K562 (cell line): ENCODE measurements around the gene PPARG. TPM values are rescaled to one million over a fixed set of nuclear protein-coding genes. Genes with fewer than 3 reads are reported as not detected.

ENCODE experiments used
- ATAC-seq: fragments of 200-7000 bp; cut with Tn5 transposase; 3 replicates; pipeline ENCODE4 v1.9.1; 2020; ENCODE audit warnings: moderate library complexity
- BruUV-seq: library from RNA; stranded (reverse); fragments of 400-500 nt; replicated peaks from 2 replicates; lab custom pipeline; 2021; lab: Mats Ljungman, UMichigan
- CTCF ChIA-PET: fragments of 300-600 bp; formaldehyde crosslinking; extraction: SDS; loops from one replicate; lab custom pipeline; 2021; ENCODE audit warnings: low intra/inter-chr PET ratio; lab: Yijun Ruan, JAX
- POLR2A ChIA-PET: fragments of 300-600, 350-650 bp; sonication (Branson Sonifier 250); formaldehyde crosslinking; extraction: SDS; loops from one replicate; lab custom pipeline; 2021; ENCODE audit warnings: antibody characterized with exemption, inconsistent platforms; lab: Yijun Ruan, JAX
- DNase-seq, 4 experiments: peaks; one replicate each; pipeline versions ENCODE4 v3.0.0 to v3.0.0-alpha.2; 2011 to 2018; ENCODE audit warnings: low spot score in 3 of 4, mixed read lengths in 3 of 4; ENCODE audit errors: extremely low read depth in 1 of 4
- FAIRE-seq: peaks from 2 replicates; lab custom pipeline; 2011; peaks lifted over from hg19 to GRCh38; lab: Jason Lieb, UNC
- H2AFZ ChIP-seq: 2 replicates; pipeline ENCODE4 v1.6.0; 2011; ENCODE audit warnings: low read depth, low read length, control low read depth, inconsistent platforms
- H3K27ac ChIP-seq: fragments of 200-600 bp; 3 replicates; pipeline ENCODE4 v1.8.0; 2011; ENCODE audit warnings: low read depth, mild to moderate bottlenecking, control low read depth, inconsistent platforms, low read length, moderate library complexity, mixed read lengths; ENCODE audit errors: extremely low read depth
- H3K27me3 ChIP-seq, 2 experiments: fragments of 300-600 bp in 1 of 2; 2 replicates in 1 of 2; 3 replicates in 1 of 2; pipeline versions ENCODE4 v1.6.0 to v1.8.0; 2011; ENCODE audit warnings: inconsistent platforms in 2 of 2, low read length in 2 of 2, mild to moderate bottlenecking in 1 of 2, mixed read lengths in 1 of 2, moderate library complexity in 1 of 2; ENCODE audit not compliant: control insufficient read depth in 2 of 2, insufficient read depth in 2 of 2
- H3K36me3 ChIP-seq: fragments of 300-600 bp; 3 replicates; pipeline ENCODE4 v1.8.0; 2011; ENCODE audit warnings: mild to moderate bottlenecking, low read length, inconsistent platforms; ENCODE audit not compliant: control insufficient read depth, insufficient read depth
- H3K4me1 ChIP-seq, 2 experiments: fragments of 200-600 bp in 1 of 2; replicated peaks in 1 of 2; 2 replicates in 1 of 2; 3 replicates in 1 of 2; pipeline versions ENCODE4 v1.5.1 to v1.8.0; 2011; ENCODE audit warnings: inconsistent platforms in 2 of 2, low read length in 2 of 2, mild to moderate bottlenecking in 1 of 2, mixed read lengths in 1 of 2, moderate library complexity in 1 of 2; ENCODE audit not compliant: control insufficient read depth in 2 of 2, insufficient read depth in 2 of 2
- H3K4me2 ChIP-seq: 2 replicates; pipeline ENCODE4 v1.6.1; 2011; ENCODE audit warnings: low read length, control low read depth, inconsistent platforms, mixed read lengths; ENCODE audit not compliant: insufficient read depth
- H3K4me3 ChIP-seq: fragments of 200-600 bp; sonication (generic), shearing (Covaris generic); 2 replicates; pipeline ENCODE4 v1.5.1; 2016; ENCODE audit warnings: control low read depth, inconsistent platforms
- H3K79me2 ChIP-seq: fragments of 200-600 bp; 3 replicates; pipeline ENCODE4 v1.8.0; 2011; ENCODE audit warnings: low read length, inconsistent platforms; ENCODE audit not compliant: control insufficient read depth, insufficient read depth
- H3K9ac ChIP-seq, 2 experiments: 2 replicates each; pipeline versions ENCODE4 v1.6.0 to v1.6.1; 2011; ENCODE audit warnings: low read depth in 2 of 2, low read length in 2 of 2, control low read depth in 1 of 2, inconsistent platforms in 1 of 2, mild to moderate bottlenecking in 1 of 2, mixed read lengths in 1 of 2; ENCODE audit not compliant: insufficient read depth in 1 of 2
- H3K9me1 ChIP-seq: one replicate; pipeline ENCODE4 v1.6.0; 2011; ENCODE audit warnings: inconsistent platforms, mild to moderate bottlenecking, low read length, moderate library complexity; ENCODE audit not compliant: control insufficient read depth, insufficient read depth
- H3K9me3 ChIP-seq: replicated peaks from 2 replicates; pipeline ENCODE4 v1.5.1; 2011; ENCODE audit warnings: low read depth, low read length, inconsistent platforms; ENCODE audit not compliant: control insufficient read depth, insufficient read depth
- H4K20me1 ChIP-seq: replicated peaks from 2 replicates; pipeline ENCODE4 v1.6.1; 2011; ENCODE audit warnings: low read length, inconsistent platforms, mixed read lengths; ENCODE audit not compliant: control insufficient read depth, insufficient read depth
- ARNT ChIP-seq, 2 experiments: fragments of 450-650 bp; IDR thresholded peaks; 2 replicates each; pipeline ENCODE4 v1.6.1; 2016; ENCODE audit warnings: mild to moderate bottlenecking in 1 of 2
- DMBX1 ChIP-seq: fragments of 250-450 bp; sonication (Bioruptor Pico); IDR thresholded peaks from 2 replicates; pipeline ENCODE4 v1.8.0; 2022; ENCODE audit warnings: inconsistent platforms, mild to moderate bottlenecking, moderate library complexity, borderline replicate concordance
- NONO ChIP-seq, 2 experiments: fragments of 200-400 bp in 1 of 2; fragments of 450-650 bp in 1 of 2; formaldehyde crosslinking in 1 of 2; IDR thresholded peaks; 2 replicates each; pipeline ENCODE4 v1.6.1; 2017; ENCODE audit warnings: low read depth in 2 of 2, mild to moderate bottlenecking in 2 of 2, moderate library complexity in 2 of 2, low read length in 1 of 2
- ZNF12 ChIP-seq: sonication (generic); formaldehyde crosslinking; IDR thresholded peaks from 2 replicates; pipeline ENCODE4 v1.4.0; 2020; ENCODE audit warnings: mild to moderate bottlenecking, missing genetic modification reagents
- ZNF197 ChIP-seq: fragments of 200-800 bp; sonication (Bioruptor generic); IDR thresholded peaks from 2 replicates; pipeline ENCODE4 v1.6.1; 2016; ENCODE audit warnings: low read depth, missing genetic modification characterization, missing compliant biosample characterization
- ZNF431 ChIP-seq: sonication (generic); formaldehyde crosslinking; IDR thresholded peaks from 2 replicates; pipeline ENCODE4 v1.8.0; 2022; ENCODE audit warnings: mild to moderate bottlenecking, missing genetic modification reagents
- whole genome bisulfite sequencing: fragments of 100-300 bp; shearing (Covaris generic); methylation state at CpG from one replicate; pipeline ENCODE4 v1.1.6; 2016; ENCODE audit warnings: low coverage, mixed read lengths; ENCODE audit not compliant: insufficient coverage; ENCODE audit errors: missing lambda C conversion rate; 5-methylcytosine and 5-hydroxymethylcytosine counted together
- in situ Hi-C: fragments of 300-500 bp; cut with MboI; formaldehyde crosslinking; loops from 4 replicates; pipeline ENCODE4 v1.15.0; 2018; ENCODE audit warnings: inconsistent platforms, mixed read lengths
- intact Hi-C: fragments of 100-400 bp; cut with micrococcal nuclease; formaldehyde crosslinking; loops from 2 replicates; pipeline ENCODE4 v1.14.2; 2022
- polyA plus RNA-seq, 8 experiments: library from polyadenylated mRNA; depleted of rRNA in 4 of 8; stranded (reverse) in 5 of 8; unstranded in 3 of 8; fragments of >200 nt; fragmentation: Nextera tagmentation in 2 of 8; fragmentation: Illumina TruSeq in 1 of 8; extraction: Ambion mirVana in 2 of 8; extraction: Trizol in 1 of 8; gene quantifications; 2 replicates each; pipeline versions ENCODE4 v1.2.1 to v1.2.3, GENCODE V29; 2011 to 2014; ENCODE audit warnings: inconsistent platforms in 1 of 8, missing spikeins in 1 of 8
- total RNA-seq, 7 experiments: library from RNA; depleted of rRNA in 6 of 7; stranded (reverse); fragments of >200 nt in 6 of 7; fragmentation: Illumina TruSeq in 2 of 7; extraction: Trizol in 2 of 7; gene quantifications; 2 replicates each; pipeline versions ENCODE4 v1.2.1 to v1.2.3, GENCODE V29; 2011 to 2021; ENCODE audit warnings: low replicate concordance in 1 of 7
- TF ChIP-seq, protein P1 (sequence below): sonication (generic); formaldehyde crosslinking; IDR thresholded peaks from 2 replicates; pipeline ENCODE4 v1.8.1; 2023; ENCODE audit warnings: missing genetic modification reagents, mild to moderate bottlenecking, borderline replicate concordance
- TF ChIP-seq, protein P2 (sequence below): sonication (generic); formaldehyde crosslinking; IDR thresholded peaks from 2 replicates; pipeline ENCODE4 v1.8.0; 2022; ENCODE audit warnings: missing genetic modification reagents, mild to moderate bottlenecking, borderline replicate concordance
- TF ChIP-seq, protein P3 (sequence below): fragments of 250-450 bp; sonication (Bioruptor Pico); IDR thresholded peaks from 2 replicates; pipeline ENCODE4 v1.4.0; 2020; ENCODE audit warnings: borderline replicate concordance
- TF ChIP-seq, protein P4 (sequence below): sonication (generic); formaldehyde crosslinking; IDR thresholded peaks from 2 replicates; pipeline ENCODE4 v1.8.0; 2022; ENCODE audit warnings: mild to moderate bottlenecking, missing genetic modification reagents
- TF ChIP-seq, protein P5 (sequence below): sonication (generic); formaldehyde crosslinking; IDR thresholded peaks from 2 replicates; pipeline ENCODE4 v1.8.1; 2023; ENCODE audit warnings: mild to moderate bottlenecking, missing genetic modification reagents, moderate library complexity

Gene PPARG
- total and polyA plus RNA-seq, 9 of the 15 experiments (the other 6 are each of a cell fraction or from before 2014, with no cell fraction given) = not detected

DNA sequence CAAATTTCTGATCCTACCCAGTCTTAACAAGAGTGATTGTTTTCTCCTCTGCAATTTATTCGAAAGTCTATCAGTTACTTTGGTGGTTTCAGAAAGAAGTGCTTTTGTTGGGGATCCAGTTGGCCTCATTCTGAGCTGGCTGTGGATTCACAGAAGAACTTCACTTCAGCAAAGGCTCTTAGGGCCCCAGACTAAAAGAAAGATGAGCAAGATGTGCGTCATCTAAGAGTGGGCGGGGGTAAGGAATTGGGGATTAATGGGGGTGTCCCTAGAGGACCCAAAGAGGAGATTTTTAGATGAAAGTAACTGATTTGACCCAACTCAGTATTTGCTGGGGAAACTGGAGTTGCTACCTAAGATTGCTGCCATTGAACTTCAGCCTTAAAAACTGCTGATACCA lies 131.5 kb downstream of the PPARG start (continued):
- TF ChIP-seq, protein P1, sequence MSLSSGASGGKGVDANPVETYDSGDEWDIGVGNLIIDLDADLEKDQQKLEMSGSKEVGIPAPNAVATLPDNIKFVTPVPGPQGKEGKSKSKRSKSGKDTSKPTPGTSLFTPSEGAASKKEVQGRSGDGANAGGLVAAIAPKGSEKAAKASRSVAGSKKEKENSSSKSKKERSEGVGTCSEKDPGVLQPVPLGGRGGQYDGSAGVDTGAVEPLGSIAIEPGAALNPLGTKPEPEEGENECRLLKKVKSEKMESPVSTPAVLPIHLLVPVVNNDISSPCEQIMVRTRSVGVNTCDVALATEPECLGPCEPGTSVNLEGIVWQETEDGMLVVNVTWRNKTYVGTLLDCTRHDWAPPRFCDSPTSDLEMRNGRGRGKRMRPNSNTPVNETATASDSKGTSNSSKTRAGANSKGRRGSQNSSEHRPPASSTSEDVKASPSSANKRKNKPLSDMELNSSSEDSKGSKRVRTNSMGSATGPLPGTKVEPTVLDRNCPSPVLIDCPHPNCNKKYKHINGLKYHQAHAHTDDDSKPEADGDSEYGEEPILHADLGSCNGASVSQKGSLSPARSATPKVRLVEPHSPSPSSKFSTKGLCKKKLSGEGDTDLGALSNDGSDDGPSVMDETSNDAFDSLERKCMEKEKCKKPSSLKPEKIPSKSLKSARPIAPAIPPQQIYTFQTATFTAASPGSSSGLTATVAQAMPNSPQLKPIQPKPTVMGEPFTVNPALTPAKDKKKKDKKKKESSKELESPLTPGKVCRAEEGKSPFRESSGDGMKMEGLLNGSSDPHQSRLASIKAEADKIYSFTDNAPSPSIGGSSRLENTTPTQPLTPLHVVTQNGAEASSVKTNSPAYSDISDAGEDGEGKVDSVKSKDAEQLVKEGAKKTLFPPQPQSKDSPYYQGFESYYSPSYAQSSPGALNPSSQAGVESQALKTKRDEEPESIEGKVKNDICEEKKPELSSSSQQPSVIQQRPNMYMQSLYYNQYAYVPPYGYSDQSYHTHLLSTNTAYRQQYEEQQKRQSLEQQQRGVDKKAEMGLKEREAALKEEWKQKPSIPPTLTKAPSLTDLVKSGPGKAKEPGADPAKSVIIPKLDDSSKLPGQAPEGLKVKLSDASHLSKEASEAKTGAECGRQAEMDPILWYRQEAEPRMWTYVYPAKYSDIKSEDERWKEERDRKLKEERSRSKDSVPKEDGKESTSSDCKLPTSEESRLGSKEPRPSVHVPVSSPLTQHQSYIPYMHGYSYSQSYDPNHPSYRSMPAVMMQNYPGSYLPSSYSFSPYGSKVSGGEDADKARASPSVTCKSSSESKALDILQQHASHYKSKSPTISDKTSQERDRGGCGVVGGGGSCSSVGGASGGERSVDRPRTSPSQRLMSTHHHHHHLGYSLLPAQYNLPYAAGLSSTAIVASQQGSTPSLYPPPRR = no peak
- TF ChIP-seq NONO (IDR thresholded peaks at IDR 0.05; ENCODE audit: low read depth in 2 of 2, low read length in 1 of 2) (no peak), ZNF197 (CRISPR knock-in tag) (no peak)

DNA sequence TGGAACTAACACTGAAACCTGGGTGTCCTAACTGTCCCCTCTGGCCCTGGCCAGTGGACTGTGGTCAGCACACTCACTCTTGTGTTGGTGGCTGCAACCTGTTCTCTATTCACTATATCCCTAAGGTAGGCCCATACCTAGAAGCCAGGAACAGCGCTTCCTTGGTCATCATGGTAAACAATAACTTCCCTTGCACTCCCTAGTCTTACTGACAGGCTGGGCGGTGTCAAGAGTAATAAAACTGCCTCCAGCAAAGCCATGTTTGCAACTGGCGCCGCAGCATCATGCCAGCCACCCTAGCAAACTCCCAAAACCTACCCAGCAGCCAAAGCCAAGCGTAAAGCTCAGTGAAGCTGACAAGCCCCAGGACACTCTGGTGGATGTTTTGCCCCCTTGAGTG lies 132.3 kb downstream of the PPARG start:
- FAIRE-seq (no peak), DNase-seq (no peak), ATAC-seq (no peak)
- intact Hi-C loops = no loop called here
- 0% methylated on average over 5 of the region's 5 CpGs for WGBS
- Histone ChIP-seq H3K9me3 (no peaks in the 10 kb centered on the region), H3K36me3 (no peaks in the 10 kb centered on the region), H4K20me1 (no peaks in the 10 kb centered on the region), H3K27ac (no peak overlapping the region), H3K4me1 (no peaks in the 10 kb centered on the region), H2AFZ (no peak overlapping the region), H3K27me3 (peaks cover 24 to 37% of the 10 kb centered on the region in 2 experiments), H3K9ac (no peak overlapping the region), H3K4me3 (no peak overlapping the region), H3K9me1 (no peaks in the 10 kb centered on the region), H3K79me2 (no peaks in the 10 kb centered on the region), H3K4me2 (no peak overlapping the region)
- ChIA-PET CTCF (no interaction called here), POLR2A (no interaction called here)
- in situ Hi-C loops = no loop called here
- BruUV-seq = no TSS peak
- TF ChIP-seq ZNF431 (CRISPR knock-in tag) (no peak), ARNT (IDR thresholded peaks at IDR 0.05) (no peak), ZNF12 (CRISPR knock-in tag) (no peak), DMBX1 (CRISPR knock-in tag) (no peak)
- TF ChIP-seq, protein P2, sequence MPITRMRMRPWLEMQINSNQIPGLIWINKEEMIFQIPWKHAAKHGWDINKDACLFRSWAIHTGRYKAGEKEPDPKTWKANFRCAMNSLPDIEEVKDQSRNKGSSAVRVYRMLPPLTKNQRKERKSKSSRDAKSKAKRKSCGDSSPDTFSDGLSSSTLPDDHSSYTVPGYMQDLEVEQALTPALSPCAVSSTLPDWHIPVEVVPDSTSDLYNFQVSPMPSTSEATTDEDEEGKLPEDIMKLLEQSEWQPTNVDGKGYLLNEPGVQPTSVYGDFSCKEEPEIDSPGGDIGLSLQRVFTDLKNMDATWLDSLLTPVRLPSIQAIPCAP = no peak
- TF ChIP-seq, protein P3, sequence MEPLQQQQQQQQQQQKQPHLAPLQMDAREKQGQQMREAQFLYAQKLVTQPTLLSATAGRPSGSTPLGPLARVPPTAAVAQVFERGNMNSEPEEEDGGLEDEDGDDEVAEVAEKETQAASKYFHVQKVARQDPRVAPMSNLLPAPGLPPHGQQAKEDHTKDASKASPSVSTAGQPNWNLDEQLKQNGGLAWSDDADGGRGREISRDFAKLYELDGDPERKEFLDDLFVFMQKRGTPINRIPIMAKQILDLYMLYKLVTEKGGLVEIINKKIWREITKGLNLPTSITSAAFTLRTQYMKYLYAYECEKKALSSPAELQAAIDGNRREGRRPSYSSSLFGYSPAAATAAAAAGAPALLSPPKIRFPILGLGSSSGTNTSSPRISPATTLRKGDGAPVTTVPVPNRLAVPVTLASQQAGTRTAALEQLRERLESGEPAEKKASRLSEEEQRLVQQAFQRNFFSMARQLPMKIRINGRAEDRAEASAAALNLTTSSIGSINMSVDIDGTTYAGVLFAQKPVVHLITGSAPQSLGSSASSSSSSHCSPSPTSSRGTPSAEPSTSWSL = no peak
- TF ChIP-seq, protein P4, sequence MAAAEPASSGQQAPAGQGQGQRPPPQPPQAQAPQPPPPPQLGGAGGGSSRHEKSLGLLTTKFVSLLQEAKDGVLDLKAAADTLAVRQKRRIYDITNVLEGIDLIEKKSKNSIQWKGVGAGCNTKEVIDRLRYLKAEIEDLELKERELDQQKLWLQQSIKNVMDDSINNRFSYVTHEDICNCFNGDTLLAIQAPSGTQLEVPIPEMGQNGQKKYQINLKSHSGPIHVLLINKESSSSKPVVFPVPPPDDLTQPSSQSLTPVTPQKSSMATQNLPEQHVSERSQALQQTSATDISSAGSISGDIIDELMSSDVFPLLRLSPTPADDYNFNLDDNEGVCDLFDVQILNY (CRISPR knock-in tag) = no peak
- TF ChIP-seq, protein P5, sequence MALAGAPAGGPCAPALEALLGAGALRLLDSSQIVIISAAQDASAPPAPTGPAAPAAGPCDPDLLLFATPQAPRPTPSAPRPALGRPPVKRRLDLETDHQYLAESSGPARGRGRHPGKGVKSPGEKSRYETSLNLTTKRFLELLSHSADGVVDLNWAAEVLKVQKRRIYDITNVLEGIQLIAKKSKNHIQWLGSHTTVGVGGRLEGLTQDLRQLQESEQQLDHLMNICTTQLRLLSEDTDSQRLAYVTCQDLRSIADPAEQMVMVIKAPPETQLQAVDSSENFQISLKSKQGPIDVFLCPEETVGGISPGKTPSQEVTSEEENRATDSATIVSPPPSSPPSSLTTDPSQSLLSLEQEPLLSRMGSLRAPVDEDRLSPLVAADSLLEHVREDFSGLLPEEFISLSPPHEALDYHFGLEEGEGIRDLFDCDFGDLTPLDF (CRISPR knock-in tag) = no peak
